ENCODE data around the gene CBFB. TPM values are rescaled to one million over a fixed set of nuclear protein-coding genes. Genes with fewer than 3 reads are reported as not detected.

The CBFB gene
- total and polyA plus RNA-seq, 9 of the 15 experiments (the other 6 are each of a cell fraction or from before 2014, with no cell fraction given) = 22.0 to 112 (median 66.5) TPM

GRCh38 chr16:67013823-67014633, 14.9 kb upstream of the CBFB start (continued):
- TF ChIP-seq PREB (CRISPR knock-in tag; IDR thresholded peaks at IDR 0.05) (no peak), ZZZ3 (IDR thresholded peaks at IDR 0.05) (no peak), SMAD4 (CRISPR knock-in tag; conservative IDR thresholded peaks at IDR 0.05) (peak; percentile 89), NCOA6 (IDR thresholded peaks at IDR 0.05) (peak; percentile 77), PHB (CRISPR knock-in tag; IDR thresholded peaks at IDR 0.05) (no peak), HDGF (IDR thresholded peaks at IDR 0.05) (no peak), SIN3A (IDR thresholded peaks at IDR 0.05; ENCODE audit: borderline replicate concordance in 2 of 2, control insufficient read depth in 1 of 2, low read depth in 2 of 2, low read length in 2 of 2) (peak in 1 of 2 experiments; percentile 48; a peak in 1 of 4 replicates), KDM2B (CRISPR knock-in tag; IDR thresholded peaks at IDR 0.05) (peak; percentile 69; the same call in 1 of the 2 replicates), CEBPG (CRISPR knock-in tag; IDR thresholded peaks at IDR 0.05) (0 out of 2 replicates have a peak, but pooled peaks have one; percentile 18), CEBPG (tag; conservative IDR thresholded peaks at IDR 0.05 in 1 of 2, IDR thresholded peaks at IDR 0.05 in 1 of 2) (no peak), SRSF7 (optimal IDR thresholded peaks at IDR 0.05; ENCODE audit: low read depth, low read length) (no peak), POLR2B (IDR thresholded peaks at IDR 0.05; ENCODE audit: low read depth, partially characterized antibody) (no peak), MYBL2 (IDR thresholded peaks at IDR 0.05; ENCODE audit: low read depth) (no peak), MYBL2 (CRISPR knock-in tag; IDR thresholded peaks at IDR 0.05; ENCODE audit: borderline replicate concordance) (no peak), CSDE1 (IDR thresholded peaks at IDR 0.05) (no peak), ILF3 (IDR thresholded peaks at IDR 0.05; ENCODE audit: borderline replicate concordance) (no peak), COPS2 (conservative IDR thresholded peaks at IDR 0.05) (no peak), HEY1 (CRISPR knock-in tag; IDR thresholded peaks at IDR 0.05; ENCODE audit: borderline replicate concordance) (no peak), XRCC4 (IDR thresholded peaks at IDR 0.05; ENCODE audit: extremely low read depth, insufficient read depth, insufficient read length) (no peak)
- TF ChIP-seq, protein P1, sequence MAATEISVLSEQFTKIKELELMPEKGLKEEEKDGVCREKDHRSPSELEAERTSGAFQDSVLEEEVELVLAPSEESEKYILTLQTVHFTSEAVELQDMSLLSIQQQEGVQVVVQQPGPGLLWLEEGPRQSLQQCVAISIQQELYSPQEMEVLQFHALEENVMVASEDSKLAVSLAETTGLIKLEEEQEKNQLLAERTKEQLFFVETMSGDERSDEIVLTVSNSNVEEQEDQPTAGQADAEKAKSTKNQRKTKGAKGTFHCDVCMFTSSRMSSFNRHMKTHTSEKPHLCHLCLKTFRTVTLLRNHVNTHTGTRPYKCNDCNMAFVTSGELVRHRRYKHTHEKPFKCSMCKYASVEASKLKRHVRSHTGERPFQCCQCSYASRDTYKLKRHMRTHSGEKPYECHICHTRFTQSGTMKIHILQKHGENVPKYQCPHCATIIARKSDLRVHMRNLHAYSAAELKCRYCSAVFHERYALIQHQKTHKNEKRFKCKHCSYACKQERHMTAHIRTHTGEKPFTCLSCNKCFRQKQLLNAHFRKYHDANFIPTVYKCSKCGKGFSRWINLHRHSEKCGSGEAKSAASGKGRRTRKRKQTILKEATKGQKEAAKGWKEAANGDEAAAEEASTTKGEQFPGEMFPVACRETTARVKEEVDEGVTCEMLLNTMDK (IDR thresholded peaks at IDR 0.05; ENCODE audit: borderline replicate concordance, insufficient read depth, low read depth, low read length, poor library complexity, severe bottlenecking) = no peak
- TF ChIP-seq, protein P2, sequence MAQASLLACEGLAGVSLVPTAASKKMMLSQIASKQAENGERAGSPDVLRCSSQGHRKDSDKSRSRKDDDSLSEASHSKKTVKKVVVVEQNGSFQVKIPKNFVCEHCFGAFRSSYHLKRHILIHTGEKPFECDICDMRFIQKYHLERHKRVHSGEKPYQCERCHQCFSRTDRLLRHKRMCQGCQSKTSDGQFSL (CRISPR knock-in tag; IDR thresholded peaks at IDR 0.05) = no peak
- TF ChIP-seq, protein P2 (tag; IDR thresholded peaks at IDR 0.05) = no peak
